Large intestine (tissue), 3 donors: ENCODE measurements around the gene MACROH2A1. TPM values are rescaled to one million over a fixed set of nuclear protein-coding genes. Genes with fewer than 3 reads are reported as not detected.
A peak's percentile ranks its signal among the peaks of the same experiment; 100 is the strongest.

Experiments
- DNase-seq, 2 donors: peaks; one replicate each; pipeline versions ENCODE4 v3.0.0 to v3.0.0-alpha.2; 2013
- H3K27ac ChIP-seq: one replicate; pipeline ENCODE4 v1.5.1; 2013; ENCODE audit warnings: low read length
- H3K27me3 ChIP-seq: 2 replicates; pipeline ENCODE4 v1.6.1; 2013; ENCODE audit warnings: low read length; ENCODE audit not compliant: control insufficient read depth, insufficient read depth
- H3K36me3 ChIP-seq: 2 replicates; pipeline ENCODE4 v1.6.1; 2013; ENCODE audit warnings: low read length; ENCODE audit not compliant: control insufficient read depth, insufficient read depth
- H3K4me1 ChIP-seq: one replicate; pipeline ENCODE4 v1.6.1; 2013; ENCODE audit warnings: low read length; ENCODE audit not compliant: control insufficient read depth, insufficient read depth
- H3K4me3 ChIP-seq: one replicate; pipeline ENCODE4 v1.5.1; 2013; ENCODE audit warnings: low read length
- H3K9me3 ChIP-seq: one replicate; pipeline ENCODE4 v1.6.1; 2013; ENCODE audit warnings: mild to moderate bottlenecking, low read depth, low read length, moderate library complexity; ENCODE audit not compliant: control insufficient read depth
- WGBS: methylation state at CpG from one replicate; pipeline ENCODE4 v1.1.5; 2013; ENCODE audit warnings: low lambda C conversion rate; ENCODE audit not compliant: insufficient coverage; 5-methylcytosine and 5-hydroxymethylcytosine counted together
- polyA plus RNA-seq: library from polyadenylated mRNA; unstranded; fragments of 120-200 nt; gene quantifications from one replicate; pipeline ENCODE4 v1.2.1, GENCODE V29; 2013

Gene MACROH2A1
- polyA plus RNA-seq, 1 donor: 312 TPM

DNA sequence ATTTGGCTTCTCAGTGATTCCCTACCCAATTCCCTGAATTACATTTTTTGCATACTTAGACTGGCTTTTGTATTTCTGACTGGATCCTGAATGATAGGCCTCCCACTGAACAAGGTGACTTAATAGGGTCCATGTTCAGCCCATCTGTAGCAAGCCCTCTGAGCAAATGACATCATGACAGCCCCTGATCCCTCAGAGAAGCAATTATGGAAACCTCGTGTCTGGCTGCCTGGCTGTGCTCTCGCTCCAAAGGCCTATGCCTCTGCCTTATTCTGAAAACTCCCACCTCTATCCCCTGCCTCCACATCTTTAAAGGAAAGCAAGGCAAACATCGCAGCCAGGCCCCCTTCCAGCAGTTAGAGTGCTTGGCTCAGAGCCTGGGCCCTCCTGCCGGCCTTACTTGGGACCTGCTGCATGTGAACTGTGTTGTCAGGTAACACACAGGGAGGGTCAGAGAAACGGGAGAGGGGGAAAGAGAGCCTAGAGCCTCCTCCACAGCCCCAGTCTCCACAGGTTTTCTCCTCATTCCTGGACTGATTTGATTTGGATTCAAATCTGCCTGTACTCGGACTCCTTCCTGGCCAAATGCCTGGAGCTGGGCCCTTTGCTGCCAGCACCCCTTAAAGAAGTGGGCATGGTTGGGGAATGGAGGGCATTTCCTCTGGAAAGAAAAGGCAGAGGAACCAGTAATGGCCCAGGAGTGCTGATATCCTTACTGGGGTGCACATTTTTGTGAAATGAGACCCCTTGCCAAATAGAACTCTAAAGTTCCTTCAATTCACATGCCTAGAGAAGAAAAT lies 44.3 kb upstream of the MACROH2A1 start:
- H3K27me3 ChIP-seq: peaks cover under 1% of the 10 kb centered on the region

DNA sequence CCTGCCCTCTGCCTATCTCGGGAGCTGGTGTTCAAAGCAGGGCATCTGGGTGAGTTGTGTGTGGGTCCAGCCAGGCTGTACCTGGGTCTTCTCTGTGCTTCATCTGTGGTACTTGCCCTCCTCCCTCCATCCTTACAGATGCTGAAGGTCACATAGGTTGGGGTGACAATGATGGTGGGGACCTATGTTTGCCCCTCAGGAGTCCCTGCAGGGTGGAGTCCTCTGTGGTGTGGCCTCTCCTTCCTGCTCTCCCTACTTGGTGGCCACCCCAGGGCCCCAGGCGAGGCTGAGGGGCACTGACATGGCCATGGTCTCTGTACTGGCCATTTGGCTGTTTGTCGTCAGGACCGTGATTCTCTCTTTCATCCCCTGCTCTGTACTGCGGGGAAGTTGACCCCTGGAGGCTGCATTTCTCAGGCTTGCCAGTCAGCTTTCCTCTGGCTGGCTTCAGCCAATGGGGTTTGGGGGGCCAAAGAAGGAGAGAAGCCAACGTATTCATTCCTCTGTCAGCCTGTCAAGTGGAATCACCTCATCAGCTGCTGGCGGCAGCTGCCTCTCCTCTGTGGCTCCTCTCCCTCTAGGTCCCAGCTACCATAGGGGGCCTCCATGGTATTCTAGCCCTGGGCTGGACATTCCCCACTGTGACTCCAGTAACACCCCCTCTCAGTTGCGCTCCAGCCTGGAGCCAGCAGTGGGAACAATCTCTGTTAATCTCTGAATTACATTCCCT lies 43.6 kb upstream of the MACROH2A1 start:
- Histone ChIP-seq H3K9me3 (no peaks in the 10 kb centered on the region), H3K27me3 (no peaks in the 10 kb centered on the region), H3K27ac (no peak overlapping the region), H3K4me1 (peaks cover 3% of the 10 kb centered on the region), H3K4me3 (no peak overlapping the region), H3K36me3 (no peaks in the 10 kb centered on the region)
- no peak for DNase-seq
- WGBS: no CpG with 5 or more reads among the region's 8 CpGs

More for the DNA sequence above, 44.3 kb upstream of the MACROH2A1 start:
- H3K36me3 ChIP-seq: no peaks in the 10 kb centered on the region
- no peak overlapping the region for H3K4me3 ChIP-seq
- H3K27ac ChIP-seq: no peak overlapping the region
- H3K4me1 ChIP-seq: no peaks in the 10 kb centered on the region
- H3K9me3 ChIP-seq: no peaks in the 10 kb centered on the region
- WGBS: no CpG with 5 or more reads among the region's 6 CpGs
- no peak for DNase-seq

DNA sequence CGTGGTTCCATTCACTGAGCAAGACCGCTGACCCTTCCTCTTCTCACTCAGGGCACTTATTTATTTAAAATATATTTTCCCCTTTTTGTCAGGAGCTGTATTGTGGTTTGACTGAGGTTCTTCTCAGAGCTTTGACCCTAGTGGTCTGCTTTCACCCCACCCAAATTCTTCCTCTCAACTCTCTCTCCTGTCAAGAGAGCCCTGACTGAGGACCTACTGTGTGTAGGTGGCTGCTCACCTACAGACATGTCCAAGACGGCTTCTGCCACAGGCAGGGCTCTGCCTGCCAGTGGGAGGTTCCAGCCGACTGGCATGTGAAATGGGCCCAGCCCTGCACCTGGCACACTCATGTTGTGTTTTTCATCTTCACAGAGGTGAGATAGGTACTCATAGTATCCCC lies 42.9 kb upstream of the MACROH2A1 start:
- no peaks in the 10 kb centered on the region for H3K9me3 ChIP-seq
- no peaks in the 10 kb centered on the region for H3K27me3 ChIP-seq

DNA sequence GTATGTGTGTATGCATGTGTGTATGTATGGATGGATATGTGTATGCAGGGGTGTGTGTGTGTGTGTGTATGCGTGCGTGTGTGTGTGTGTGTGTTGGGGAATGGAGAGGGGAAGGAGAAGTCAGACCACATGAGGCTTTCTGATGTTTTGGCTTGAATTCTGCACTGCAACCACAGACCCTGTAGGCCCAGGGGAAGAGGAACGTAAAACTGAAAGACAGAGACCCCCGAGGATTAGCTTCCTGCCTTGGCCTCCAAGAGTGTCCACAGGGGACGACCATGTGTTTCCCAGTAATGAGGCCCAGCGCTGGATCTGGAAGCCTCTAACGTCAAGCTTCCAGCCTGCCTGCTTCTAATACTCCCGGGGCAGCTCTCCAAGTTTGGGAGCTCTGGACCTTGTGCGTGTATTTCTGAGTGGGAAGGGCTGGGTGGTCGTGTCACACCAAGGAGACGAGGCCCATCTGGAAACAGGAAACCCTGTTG lies 42.4 kb upstream of the MACROH2A1 start:
- no CpG with 5 or more reads among the region's 11 CpGs for WGBS
- Histone ChIP-seq H3K27ac (no peak overlapping the region), H3K4me1 (peaks cover 3% of the 10 kb centered on the region), H3K27me3 (no peaks in the 10 kb centered on the region), H3K4me3 (no peak overlapping the region), H3K9me3 (no peaks in the 10 kb centered on the region), H3K36me3 (no peaks in the 10 kb centered on the region)
- DNase-seq: peak; percentile 27 to 28

More for the DNA sequence above, 42.9 kb upstream of the MACROH2A1 start:
- Histone ChIP-seq H3K4me1 (peaks cover 3% of the 10 kb centered on the region), H3K36me3 (no peaks in the 10 kb centered on the region), H3K4me3 (no peak overlapping the region), H3K27ac (no peak overlapping the region)
- DNase-seq: no peak
- WGBS: 100% methylated on average over 1 of the region's 4 CpGs

DNA sequence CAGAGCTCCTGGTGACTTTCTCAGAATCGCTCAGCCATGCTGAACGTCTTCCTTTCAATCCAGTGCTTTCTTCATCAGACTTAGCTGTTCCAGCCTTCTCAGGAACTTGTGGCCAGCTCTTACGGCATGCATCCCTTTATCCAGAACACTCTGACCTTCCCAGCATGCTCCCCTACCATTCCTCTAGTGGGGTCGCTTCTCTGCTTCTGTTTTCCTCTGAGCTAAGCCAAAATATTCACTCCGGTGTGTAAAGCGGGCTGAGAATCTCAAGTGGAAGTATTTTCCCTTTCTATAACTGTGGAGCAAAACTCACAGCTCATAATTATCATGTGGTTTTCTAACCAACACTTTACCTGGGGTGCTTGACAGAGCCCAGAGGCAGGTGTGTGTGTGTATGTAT lies 41.9 kb upstream of the MACROH2A1 start:
- no CpG with 5 or more reads among the region's 6 CpGs for WGBS

DNA sequence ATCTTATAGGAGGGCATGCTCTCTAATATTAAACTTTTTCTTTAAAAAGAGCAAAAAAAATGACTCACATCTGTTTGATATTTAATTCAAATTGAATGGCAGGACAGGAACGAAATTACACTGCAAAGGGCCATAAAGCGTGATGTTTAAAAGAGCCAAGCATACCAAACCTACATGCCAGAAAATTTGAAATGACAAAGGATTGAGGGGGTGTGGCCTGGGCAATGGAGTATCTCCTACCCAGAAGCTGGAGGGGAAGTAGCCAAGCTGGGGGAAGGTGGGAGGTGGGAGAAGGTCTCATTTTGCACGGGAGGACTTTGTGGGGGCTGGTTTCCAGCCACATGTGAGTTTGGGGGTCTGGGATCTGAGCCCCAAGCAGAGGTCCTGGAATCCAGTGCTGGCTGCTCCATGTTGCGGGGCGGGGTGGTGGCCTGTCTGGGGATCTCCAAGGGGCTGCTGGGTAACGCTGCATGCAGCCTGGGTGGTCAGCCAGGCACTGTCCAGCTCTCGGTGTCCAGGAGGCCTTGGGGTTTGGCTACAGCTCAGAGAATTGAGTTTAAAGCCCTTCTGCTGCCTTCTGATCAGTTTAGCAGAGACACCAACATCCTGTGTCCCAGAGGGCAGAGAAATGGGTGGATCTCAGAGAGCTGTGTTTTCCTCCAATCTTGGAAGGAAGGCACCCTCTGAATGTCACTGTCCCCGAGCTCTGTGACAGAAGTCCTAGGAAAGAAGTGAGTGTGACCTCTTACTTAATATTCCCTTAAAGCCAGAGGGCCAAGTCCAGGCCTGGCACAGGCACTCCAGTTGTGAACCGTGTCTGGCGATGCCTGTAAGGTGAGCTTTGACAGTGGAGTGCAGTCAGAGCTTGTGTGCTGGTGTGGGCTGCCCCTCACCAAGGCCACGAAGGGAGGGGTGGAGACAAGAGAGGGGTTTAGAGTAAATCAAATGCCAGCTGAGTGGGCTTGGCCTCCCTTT lies 40.5 kb upstream of the MACROH2A1 start:
- H3K4me1 ChIP-seq: peaks cover 12% of the 10 kb centered on the region
- WGBS: 88% methylated on average over 2 of the region's 11 CpGs
- H3K27ac ChIP-seq: no peak overlapping the region
- no peak for DNase-seq
- no peaks in the 10 kb centered on the region for H3K9me3 ChIP-seq
- no peak overlapping the region for H3K4me3 ChIP-seq
- no peaks in the 10 kb centered on the region for H3K27me3 ChIP-seq
- H3K36me3 ChIP-seq: no peaks in the 10 kb centered on the region

More for the DNA sequence above, 41.9 kb upstream of the MACROH2A1 start:
- Histone ChIP-seq H3K36me3 (no peaks in the 10 kb centered on the region), H3K27me3 (no peaks in the 10 kb centered on the region), H3K4me1 (peaks cover 3% of the 10 kb centered on the region), H3K27ac (no peak overlapping the region), H3K9me3 (no peaks in the 10 kb centered on the region), H3K4me3 (no peak overlapping the region)
- DNase-seq: no peak

DNA sequence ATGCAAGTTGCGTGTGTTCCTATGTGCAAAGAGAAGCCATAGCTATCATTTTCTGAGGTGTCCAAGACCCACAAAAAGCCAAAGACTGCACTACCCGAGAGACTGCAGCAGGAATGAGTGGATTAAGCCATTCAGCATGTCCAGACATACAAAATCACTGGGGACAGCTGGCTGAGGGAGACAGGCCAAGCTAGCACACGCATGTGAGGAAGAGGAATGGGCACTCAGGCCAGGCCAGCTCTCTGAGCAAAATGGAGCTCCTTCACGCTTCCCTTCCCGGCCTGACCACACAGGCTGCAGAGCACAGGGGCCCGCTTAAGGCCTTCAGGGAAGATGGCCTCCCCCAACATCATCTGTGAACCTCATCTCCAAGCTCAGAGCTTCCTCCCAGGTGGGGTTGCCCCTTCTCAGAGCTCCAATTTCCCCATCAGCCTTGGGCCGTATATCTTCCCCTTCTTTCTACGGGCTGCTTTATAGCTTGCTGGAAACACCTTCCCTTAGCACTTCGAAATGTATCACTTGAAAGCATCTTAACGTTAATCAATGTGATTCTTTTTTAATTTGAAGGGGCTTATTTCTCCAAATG lies 39.7 kb upstream of the MACROH2A1 start:
- H3K36me3 ChIP-seq: no peaks in the 10 kb centered on the region
- H3K9me3 ChIP-seq: no peaks in the 10 kb centered on the region
- 97% methylated on average over 5 of the region's 10 CpGs for WGBS
- H3K27ac ChIP-seq: no peak overlapping the region
- no peak for DNase-seq
- H3K27me3 ChIP-seq: no peaks in the 10 kb centered on the region
- no peak overlapping the region for H3K4me3 ChIP-seq
- peaks cover 17% of the 10 kb centered on the region for H3K4me1 ChIP-seq

DNA sequence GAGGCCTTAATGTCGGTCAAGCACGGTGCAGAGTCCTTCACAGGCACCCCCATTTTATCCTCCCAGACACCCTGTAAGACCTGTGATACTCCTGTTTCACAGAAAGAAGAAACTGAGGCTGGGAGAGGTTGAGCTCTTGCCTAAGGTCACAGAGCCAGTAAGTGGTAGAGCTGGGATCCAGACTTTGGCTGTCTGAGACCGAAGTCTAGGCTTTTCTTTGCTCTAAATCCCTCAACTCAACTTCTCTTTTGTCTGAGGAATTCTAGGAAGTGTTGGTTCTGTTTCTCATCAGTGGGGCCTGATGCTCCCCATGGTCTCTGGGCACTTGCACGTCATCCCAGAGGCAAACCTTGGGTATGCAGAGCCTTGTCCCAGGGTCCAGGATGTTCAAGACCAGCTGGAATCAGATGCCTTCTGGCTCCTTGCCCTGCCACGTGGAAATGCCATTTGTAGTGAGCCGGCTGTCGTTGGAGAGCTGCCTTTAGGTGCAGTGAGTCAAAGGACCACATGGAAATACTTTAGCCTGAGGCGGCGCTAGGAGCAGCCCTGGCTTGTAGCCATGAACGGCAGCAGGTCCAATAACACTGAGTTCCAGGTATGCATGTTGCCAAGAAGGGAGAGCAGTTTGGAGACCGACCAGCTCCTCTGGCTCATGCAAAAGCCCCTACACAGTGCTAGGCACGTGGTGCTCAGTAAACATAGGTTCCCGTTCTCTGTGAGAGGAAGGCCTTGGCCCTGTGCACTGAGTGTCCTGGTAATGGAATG lies 38.9 kb upstream of the MACROH2A1 start:
- Histone ChIP-seq H3K36me3 (no peaks in the 10 kb centered on the region), H3K4me3 (no peak overlapping the region), H3K4me1 (peaks cover 17% of the 10 kb centered on the region), H3K27ac (no peak overlapping the region), H3K9me3 (no peaks in the 10 kb centered on the region), H3K27me3 (no peaks in the 10 kb centered on the region)
- WGBS: 80% methylated on average over 1 of the region's 13 CpGs
- DNase-seq: no peak

DNA sequence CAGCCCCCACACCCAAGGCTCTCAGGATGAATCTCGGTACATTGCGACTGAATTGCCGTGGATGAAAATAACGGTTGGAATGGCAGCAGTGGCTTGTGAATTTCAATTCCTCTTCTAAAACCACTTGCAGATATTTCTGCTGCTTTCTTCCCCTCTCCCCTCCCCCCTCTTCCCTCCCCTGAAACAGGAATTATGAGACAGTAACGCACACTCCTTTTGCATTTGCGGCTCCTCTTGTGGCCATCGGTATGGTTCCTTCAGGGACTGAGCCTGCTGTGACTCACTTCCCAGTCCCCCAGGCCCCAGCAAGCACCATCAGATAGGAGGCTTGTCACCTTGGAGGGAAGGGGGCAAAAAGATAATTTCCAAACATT lies 38.4 kb upstream of the MACROH2A1 start:
- Histone ChIP-seq H3K4me1 (peaks cover 17% of the 10 kb centered on the region), H3K36me3 (no peaks in the 10 kb centered on the region), H3K27me3 (no peaks in the 10 kb centered on the region), H3K27ac (no peak overlapping the region), H3K9me3 (no peaks in the 10 kb centered on the region), H3K4me3 (no peak overlapping the region)
- no peak for DNase-seq
- no CpG with 5 or more reads among the region's 7 CpGs for WGBS
